ENCODE results near the gene HPS6. TPM values are rescaled to one million over a fixed set of nuclear protein-coding genes. Genes with fewer than 3 reads are reported as not detected.
A peak's percentile ranks its signal among the peaks of the same experiment; 100 is the strongest.

The HPS6 gene
- total RNA-seq, 1 donor from 2014 or later: 14.0 TPM

- ATAC-seq (no peak), DNase-seq (ENCODE audit: low spot score) (peak; percentile 57)
- intact Hi-C loops (cut with DNase I): no loop called here
Measured at GRCh38 chr10:102066399-102067088, 1.4 kb downstream of the HPS6 start.

GRCh38 chr10:102067091-102067916 is 2.2 kb downstream of the HPS6 start:
- intact Hi-C loops (cut with DNase I): no loop called here
- ATAC-seq (no peak), DNase-seq (ENCODE audit: low spot score) (no peak)

GRCh38 chr10:102068216-102068615 is 3.1 kb downstream of the HPS6 start:
- ATAC-seq (no peak), DNase-seq (ENCODE audit: low spot score) (no peak)
- intact Hi-C loops (cut with DNase I): no loop called here

GRCh38 chr10:102069071-102069470 is 3.9 kb downstream of the HPS6 start:
- no peak for ATAC-seq
- intact Hi-C loops (cut with DNase I): no loop called here
- no peak for DNase-seq (ENCODE audit: low spot score)

- DNase-seq (ENCODE audit: low spot score) (peak; percentile 91), ATAC-seq (peak; percentile 90)
- intact Hi-C loops (cut with DNase I): no loop called here
Measured at GRCh38 chr10:102072673-102073527, 7.8 kb downstream of the HPS6 start.

- DNase-seq (ENCODE audit: low spot score) (no peak), ATAC-seq (no peak)
- intact Hi-C loops (cut with DNase I): no loop called here
Measured at GRCh38 chr10:102083541-102083940, 18.4 kb downstream of the HPS6 start.

- ATAC-seq (no peak), DNase-seq (ENCODE audit: low spot score) (no peak)
- intact Hi-C loops (cut with DNase I): no loop called here
Measured at GRCh38 chr10:102085336-102085735, 20.2 kb downstream of the HPS6 start.

GRCh38 chr10:102086196-102086595 is 21.0 kb downstream of the HPS6 start:
- intact Hi-C loops (cut with DNase I): no loop called here
- ATAC-seq (no peak), DNase-seq (ENCODE audit: low spot score) (no peak)

- no peak for ATAC-seq
- DNase-seq (ENCODE audit: low spot score): no peak
- intact Hi-C loops (cut with DNase I): no loop called here
Measured at GRCh38 chr10:102090772-102091171, 25.6 kb downstream of the HPS6 start.

- DNase-seq (ENCODE audit: low spot score): no peak
- intact Hi-C loops (cut with DNase I): no loop called here
- no peak for ATAC-seq
Measured at GRCh38 chr10:102096449-102096848, 31.3 kb downstream of the HPS6 start.

- no peak for ATAC-seq
- intact Hi-C loops (cut with DNase I): no loop called here
Measured at GRCh38 chr10:102101152-102101551, 36.0 kb downstream of the HPS6 start.

GRCh38 chr10:102102421-102102820 is 37.3 kb downstream of the HPS6 start:
- no peak for DNase-seq (ENCODE audit: low spot score)
- ATAC-seq: no peak
- intact Hi-C loops (cut with DNase I): no loop called here

More at GRCh38 chr10:102101152-102101551, 36.0 kb downstream of the HPS6 start:
- DNase-seq (ENCODE audit: low spot score): no peak

- intact Hi-C loops (cut with DNase I): no loop called here
- ATAC-seq: no peak
- DNase-seq (ENCODE audit: low spot score): no peak
Measured at GRCh38 chr10:102106998-102107397, 41.8 kb downstream of the HPS6 start.

- intact Hi-C loops (cut with DNase I): no loop called here
- ATAC-seq (no peak), DNase-seq (ENCODE audit: low spot score) (no peak)
Measured at GRCh38 chr10:102109166-102110116, 44.3 kb downstream of the HPS6 start.

- no peak for DNase-seq (ENCODE audit: low spot score)
- intact Hi-C loops (cut with DNase I): no loop called here
- no peak for ATAC-seq
Measured at GRCh38 chr10:102111276-102111675, 46.1 kb downstream of the HPS6 start.

- ATAC-seq: no peak
- intact Hi-C loops (cut with DNase I): no loop called here
- DNase-seq (ENCODE audit: low spot score): no peak
Measured at GRCh38 chr10:102112210-102112817, 47.2 kb downstream of the HPS6 start.

GRCh38 chr10:102113261-102113955 is 48.3 kb downstream of the HPS6 start:
- intact Hi-C loops (cut with DNase I): no loop called here
- DNase-seq (ENCODE audit: low spot score) (no peak), ATAC-seq (no peak)

Measured in sciatic nerve (tissue), 2 donors.